ENCODE measurements around the gene ZNF439. TPM values are rescaled to one million over a fixed set of nuclear protein-coding genes. Genes with fewer than 3 reads are reported as not detected.

Gene ZNF439
- total and polyA plus RNA-seq, 10 of the 15 experiments (the other 5 are each of a cell fraction or from before 2014, with no cell fraction given) = 0.43 to 2.5 (median 1.2) TPM

- SMC1A ChIA-PET (ENCODE audit: uncharacterized antibody, unreplicated experiment) = interaction anchor here (0.8 to 4.0 kb wide), 2 partner anchors 13 to 16 kb away, joined by 3 to 24 read pairs; partner anchors contain the start of gene ZNF491
- RAD21 ChIA-PET (ENCODE audit: unreplicated experiment) = interaction anchor here (1.1 to 3.9 kb wide), 3 partner anchors 16 to 155 kb away, joined by 3 to 27 read pairs (median 3); partner anchors contain the start of gene ZNF491
- TF ChIP-seq ZNF622 (IDR thresholded peaks at IDR 0.05) (no peak), CREB1 (IDR thresholded peaks at IDR 0.05; ENCODE audit: low read depth) (0 out of 2 replicates have a peak, but pooled peaks have one; percentile 26), TCF12 (IDR thresholded peaks at IDR 0.05; ENCODE audit: low read depth, low read length) (0 out of 2 replicates have a peak, but pooled peaks have one; percentile 10), HDAC6 (IDR thresholded peaks at IDR 0.05; ENCODE audit: unreplicated experiment) (no peak), RELA (IDR thresholded peaks at IDR 0.05; ENCODE audit: borderline replicate concordance, partially characterized antibody) (no peak), MYB (IDR thresholded peaks at IDR 0.05; ENCODE audit: borderline replicate concordance, low read depth, low read length) (peak; percentile 53; the same call in 1 of the 2 replicates), ZNF274 (IDR thresholded peaks at IDR 0.05; ENCODE audit: insufficient read depth, insufficient read length) (no peak), ATF3 (IDR thresholded peaks at IDR 0.05; ENCODE audit: borderline replicate concordance, extremely low read depth, low read depth, low read length) (no peak), PBX3 (IDR thresholded peaks at IDR 0.05; ENCODE audit: insufficient replicate concordance, low read depth, low read length) (peak; percentile 97), EED (IDR thresholded peaks at IDR 0.05; ENCODE audit: low read depth) (peak; percentile 10; the same call in 1 of the 2 replicates), CEBPB (IDR thresholded peaks at IDR 0.05; ENCODE audit: borderline replicate concordance in 1 of 2, low read depth in 2 of 2, low read length in 2 of 2) (no peak), KLF5 (IDR thresholded peaks at IDR 0.05; ENCODE audit: partially characterized antibody) (peak; percentile 54), GATAD2B (conservative IDR thresholded peaks at IDR 0.05; ENCODE audit: low read depth) (0 out of 2 replicates have a peak, but pooled peaks have one; percentile 36), NFYB (IDR thresholded peaks at IDR 0.05; ENCODE audit: insufficient read depth, low read depth, low read length) (peak; percentile 97), SIN3A (IDR thresholded peaks at IDR 0.05; ENCODE audit: low read depth, low read length) (peak; percentile 72; the same call in 1 of the 2 replicates), EZH2 (IDR thresholded peaks at IDR 0.05; ENCODE audit: borderline replicate concordance, control insufficient read depth, low read depth, low read length) (no peak), SP1 (IDR thresholded peaks at IDR 0.05; ENCODE audit: low read depth, low read length) (peak; percentile 90), RB1 (IDR thresholded peaks at IDR 0.05; ENCODE audit: borderline replicate concordance) (no peak), NKRF (conservative IDR thresholded peaks at IDR 0.05) (no peak), PAX8 (IDR thresholded peaks at IDR 0.05) (no peak)
Measured at GRCh38 chr19:11814029-11814699, 34.4 kb upstream of the ZNF439 start, which contains the start of gene ZNF440. Gene ZNF440, plus strand, starts transcription at chr19:11814273. Its CDS starts 175 bp downstream, at chr19:11814448.

More at GRCh38 chr19:11814029-11814699, 34.4 kb upstream of the ZNF439 start, which contains the start of gene ZNF440:
- intact Hi-C loops (cut with micrococcal nuclease; ENCODE audit: unreplicated experiment) (loop anchor here (5.0 kb wide), 1 partner anchor 217 kb away; the partner anchor contains the start of gene ZNF627), in situ Hi-C loops (cut with MboI) (no loop called here)
- under 1% methylated on average over 44 of the region's 55 CpGs for WGBS (ENCODE audit: insufficient coverage, insufficient replicate concordance, low lambda C conversion rate, missing lambda C conversion rate)
- peak; percentile 72 for DNase-seq (ENCODE audit: low read depth, low spot score)
- Histone ChIP-seq H3K9me3 (replicated peaks; ENCODE audit: control insufficient read depth, insufficient read depth, low read length) (no peaks in the 10 kb centered on the region; the same call in 2 of the 3 replicates), H3K9ac (ENCODE audit: control insufficient read depth, insufficient read depth, low read length) (peak within 1 kb of the TSS; percentile 84), H2AFZ (ENCODE audit: control insufficient read depth, low read depth, low read length) (peak within 1 kb of the TSS; percentile 100), H3K4me2 (ENCODE audit: control insufficient read depth, insufficient read depth) (peak within 1 kb of the TSS; percentile 91), H4K20me1 (ENCODE audit: control insufficient read depth, insufficient read depth) (no peaks in the 10 kb centered on the region), H3K4me1 (ENCODE audit: control insufficient read depth, insufficient read depth, low read length) (peaks cover 7% of the 10 kb centered on the region), H3K79me2 (ENCODE audit: control insufficient read depth, insufficient read depth, low read length) (peaks cover 7% of the 10 kb centered on the region; the same call in 1 of the 2 replicates), H3K27me3 (replicated peaks in 1 of 2; ENCODE audit: control insufficient read depth in 2 of 2, insufficient read depth in 2 of 2, low read length in 1 of 2) (no peaks in the 10 kb centered on the region), H3K27ac (ENCODE audit: control insufficient read depth, insufficient read depth) (peak within 1 kb of the TSS; percentile 84), H3K4me3 (peak within 1 kb of the TSS; percentile 81), H3K36me3 (ENCODE audit: control insufficient read depth in 2 of 2, insufficient read depth in 2 of 2, low read length in 1 of 2) (no peaks in the 10 kb centered on the region)
- TSS peak; percentile 79 for BruUV-seq (replicated peaks)
- ChIA-PET POLR2A (interaction anchor here (0.6 to 1.2 kb wide), 2 partner anchors 16 to 278 kb away, joined by 3 to 5 read pairs; no protein-coding TSS in a partner anchor), CTCF (interaction anchor here (1.2 to 5.9 kb wide), 4 partner anchors 16 to 115 kb away, joined by 3 to 74 read pairs (median 12); partner anchors contain the start of genes ZNF441 and ZNF491)
- peak; percentile 100 for ATAC-seq
- peak; percentile 88 for FAIRE-seq

Data from GM12878 (cell line).